GM12801 (cell line): Measurements from ENCODE around the gene PTPN4.

Source experiments
- TF ChIP-seq, protein P1 (sequence below): IDR thresholded peaks from one replicate; pipeline ENCODE4 v1.5.1; 2011; ENCODE audit warnings: control low read depth; ENCODE audit not compliant: insufficient read length; ENCODE audit errors: extremely low read depth

Gene PTPN4

DNA sequence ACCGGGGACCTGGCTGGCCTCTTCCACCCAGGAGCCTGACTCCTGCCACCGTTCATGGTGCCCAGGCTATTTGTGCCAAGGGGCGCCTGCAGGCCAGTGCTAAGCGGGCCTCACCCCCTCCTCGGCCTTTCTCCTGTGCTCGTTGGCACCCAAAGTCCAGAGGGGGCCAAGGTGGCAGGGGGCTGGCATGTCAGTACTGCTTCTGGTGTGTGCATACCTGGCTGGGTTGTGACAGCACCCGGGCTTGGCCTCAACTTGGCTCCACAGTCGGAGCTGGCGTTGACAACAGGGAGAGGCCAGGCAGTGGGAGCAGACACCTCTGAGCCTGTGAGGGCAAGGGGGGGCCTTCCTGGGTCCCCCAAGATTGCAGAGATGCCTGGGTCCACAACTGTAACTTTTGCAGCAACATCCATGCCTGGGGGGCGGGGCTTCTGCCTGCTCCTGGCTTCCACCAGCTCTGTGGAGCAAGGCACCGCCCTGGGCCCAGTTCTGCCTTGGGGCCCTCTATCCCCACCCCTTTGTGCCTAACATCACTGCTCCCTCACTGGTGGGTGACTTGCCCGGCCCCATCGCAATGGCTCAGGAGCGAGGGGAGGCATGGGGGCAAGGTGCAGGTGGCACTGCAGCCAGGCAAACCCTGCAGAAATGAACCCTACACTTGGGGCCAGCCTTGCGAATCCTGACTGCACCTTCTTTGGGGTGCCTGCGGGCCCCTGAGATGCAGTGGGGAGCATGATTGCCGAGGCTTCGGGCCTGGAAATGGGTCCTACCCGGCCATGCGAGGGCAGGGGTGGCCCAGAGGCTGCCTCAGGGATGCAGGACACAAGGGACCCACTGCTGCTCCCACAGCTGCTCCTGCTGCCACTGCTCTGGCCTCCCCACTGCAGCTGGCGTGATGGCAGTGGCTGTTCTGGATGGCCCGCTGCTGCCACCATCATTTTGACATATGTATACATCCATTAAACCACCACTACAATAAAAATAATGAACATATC is 35.9 kb downstream of the PTPN4 start:
- TF ChIP-seq, protein P1, sequence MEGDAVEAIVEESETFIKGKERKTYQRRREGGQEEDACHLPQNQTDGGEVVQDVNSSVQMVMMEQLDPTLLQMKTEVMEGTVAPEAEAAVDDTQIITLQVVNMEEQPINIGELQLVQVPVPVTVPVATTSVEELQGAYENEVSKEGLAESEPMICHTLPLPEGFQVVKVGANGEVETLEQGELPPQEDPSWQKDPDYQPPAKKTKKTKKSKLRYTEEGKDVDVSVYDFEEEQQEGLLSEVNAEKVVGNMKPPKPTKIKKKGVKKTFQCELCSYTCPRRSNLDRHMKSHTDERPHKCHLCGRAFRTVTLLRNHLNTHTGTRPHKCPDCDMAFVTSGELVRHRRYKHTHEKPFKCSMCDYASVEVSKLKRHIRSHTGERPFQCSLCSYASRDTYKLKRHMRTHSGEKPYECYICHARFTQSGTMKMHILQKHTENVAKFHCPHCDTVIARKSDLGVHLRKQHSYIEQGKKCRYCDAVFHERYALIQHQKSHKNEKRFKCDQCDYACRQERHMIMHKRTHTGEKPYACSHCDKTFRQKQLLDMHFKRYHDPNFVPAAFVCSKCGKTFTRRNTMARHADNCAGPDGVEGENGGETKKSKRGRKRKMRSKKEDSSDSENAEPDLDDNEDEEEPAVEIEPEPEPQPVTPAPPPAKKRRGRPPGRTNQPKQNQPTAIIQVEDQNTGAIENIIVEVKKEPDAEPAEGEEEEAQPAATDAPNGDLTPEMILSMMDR = no peak

DNA sequence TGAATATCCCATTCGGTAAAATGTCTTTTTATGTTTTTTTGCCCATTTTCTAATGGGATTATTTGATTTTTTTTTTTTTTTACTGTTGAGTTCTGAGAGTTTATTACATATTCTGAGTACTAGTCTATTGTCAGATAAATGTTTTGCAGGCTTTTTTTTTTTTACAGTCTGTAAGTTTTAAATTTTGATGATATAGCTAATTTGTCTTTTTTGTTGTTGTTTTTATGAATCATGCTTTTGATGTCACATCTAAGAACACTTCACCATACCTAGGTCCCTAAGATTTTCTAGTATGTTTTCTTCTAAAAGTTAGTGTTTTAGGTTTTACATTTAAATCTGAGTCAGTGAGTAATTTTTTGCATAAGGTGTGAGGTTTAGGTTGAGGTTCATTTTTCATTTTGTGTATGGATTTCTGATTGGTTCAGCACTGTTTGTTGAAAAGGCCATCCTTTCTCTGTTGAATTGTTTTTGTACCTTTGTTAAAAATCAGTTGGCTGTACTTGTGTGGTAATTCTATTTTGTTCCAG is 40.7 kb downstream of the PTPN4 start:
- TF ChIP-seq, protein P1 = no peak

DNA sequence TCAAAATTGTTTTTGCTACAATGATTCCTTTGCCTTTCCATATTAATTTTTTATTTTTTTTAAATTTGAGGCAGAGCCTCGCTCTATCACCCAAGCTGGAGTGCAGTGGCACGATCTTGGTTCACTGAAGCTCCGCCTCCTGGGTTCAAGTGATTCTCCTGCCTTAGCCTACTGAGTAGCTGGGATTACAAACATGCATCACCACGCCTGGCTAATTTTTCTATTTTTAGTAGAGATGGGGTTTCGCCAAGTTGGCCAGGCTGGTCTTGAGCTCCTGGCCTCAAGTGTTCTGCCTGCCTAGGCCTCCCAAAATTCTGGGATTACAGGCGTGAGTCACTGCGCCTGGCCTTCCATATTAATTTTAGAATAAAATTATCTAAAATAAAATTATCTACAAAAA is 41.3 kb downstream of the PTPN4 start:
- TF ChIP-seq, protein P1 = no peak

DNA sequence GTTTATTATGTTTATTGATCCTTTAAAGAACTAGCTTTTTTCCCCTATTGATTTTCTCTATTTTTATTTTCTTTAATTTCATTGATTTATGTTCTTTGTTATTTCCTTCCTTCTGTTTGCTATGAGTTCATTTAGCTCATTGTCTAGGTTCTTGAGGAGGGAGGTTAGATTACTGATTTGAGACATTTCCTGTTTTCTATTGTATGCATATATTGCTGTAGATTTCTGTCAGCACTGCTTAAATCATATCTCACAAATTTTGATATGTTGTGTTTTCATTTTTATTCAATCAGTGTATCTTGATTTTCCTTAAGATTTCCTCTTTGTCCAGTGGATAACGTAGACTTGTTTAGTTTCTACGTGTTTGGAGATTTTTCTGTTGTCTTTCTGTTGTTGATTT is 43.4 kb downstream of the PTPN4 start:
- TF ChIP-seq, protein P1 = no peak

DNA sequence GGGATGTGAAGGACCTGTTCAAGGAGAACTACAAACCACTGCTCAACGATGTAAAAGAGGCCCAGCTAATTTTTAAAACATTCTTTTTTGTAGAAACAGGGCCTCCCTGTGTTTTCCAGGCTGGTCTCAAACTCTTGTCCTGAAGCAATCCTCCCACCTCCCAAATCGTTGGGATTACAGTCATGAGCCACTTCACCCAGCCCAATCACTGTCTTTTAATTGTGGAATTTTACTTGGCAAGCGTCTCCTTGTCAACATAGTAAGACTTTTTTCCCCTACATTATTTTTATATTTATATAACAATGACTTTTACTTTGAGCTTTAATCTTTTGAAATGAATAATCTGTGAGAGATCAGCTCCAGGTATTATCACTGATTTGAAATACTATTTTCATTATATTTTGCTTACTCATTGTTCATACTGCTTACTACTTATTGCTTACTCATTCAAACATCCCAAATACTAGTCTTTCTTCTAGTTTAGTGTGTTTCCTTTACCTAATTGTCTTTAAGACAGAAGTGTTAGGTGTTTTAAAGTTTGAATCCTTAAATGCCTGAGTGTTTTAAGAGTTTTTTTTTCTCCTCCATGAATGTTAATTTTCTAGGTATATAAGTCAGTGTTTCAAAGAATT is 48.9 kb downstream of the PTPN4 start:
- TF ChIP-seq, protein P1 = no peak

DNA sequence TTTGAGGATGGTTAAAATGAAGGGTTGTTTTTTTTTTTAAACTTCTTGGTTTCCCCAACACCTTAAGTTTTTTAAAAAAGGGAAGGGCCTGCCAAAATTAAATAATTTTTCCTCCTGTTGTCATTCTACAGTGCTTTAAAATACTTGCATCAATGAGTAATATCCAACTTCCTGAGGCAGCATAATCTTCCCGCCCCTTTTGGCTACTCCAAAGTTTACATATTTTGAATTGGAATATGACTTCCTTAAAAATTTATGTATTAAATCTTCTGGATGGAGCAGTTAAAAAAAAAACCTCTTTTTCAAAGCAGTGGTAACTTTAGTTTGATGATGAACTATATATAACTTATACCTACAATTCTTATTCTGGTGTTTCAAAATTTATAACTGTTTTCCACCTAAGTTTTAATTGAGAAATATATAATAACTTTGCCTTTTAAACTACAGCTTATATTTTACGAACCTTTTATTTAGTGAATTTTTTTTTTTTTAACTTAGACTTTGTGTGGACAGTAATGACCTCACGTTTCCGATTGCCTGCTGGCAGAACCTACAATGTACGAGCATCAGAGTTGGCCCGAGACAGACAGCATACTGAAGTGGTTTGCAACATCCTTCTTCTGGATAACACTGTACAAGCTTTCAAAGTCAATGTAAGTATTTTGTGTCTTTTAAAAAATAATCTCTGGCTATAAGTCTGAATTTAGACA is 49.8 kb downstream of the PTPN4 start:
- TF ChIP-seq, protein P1 = no peak

DNA sequence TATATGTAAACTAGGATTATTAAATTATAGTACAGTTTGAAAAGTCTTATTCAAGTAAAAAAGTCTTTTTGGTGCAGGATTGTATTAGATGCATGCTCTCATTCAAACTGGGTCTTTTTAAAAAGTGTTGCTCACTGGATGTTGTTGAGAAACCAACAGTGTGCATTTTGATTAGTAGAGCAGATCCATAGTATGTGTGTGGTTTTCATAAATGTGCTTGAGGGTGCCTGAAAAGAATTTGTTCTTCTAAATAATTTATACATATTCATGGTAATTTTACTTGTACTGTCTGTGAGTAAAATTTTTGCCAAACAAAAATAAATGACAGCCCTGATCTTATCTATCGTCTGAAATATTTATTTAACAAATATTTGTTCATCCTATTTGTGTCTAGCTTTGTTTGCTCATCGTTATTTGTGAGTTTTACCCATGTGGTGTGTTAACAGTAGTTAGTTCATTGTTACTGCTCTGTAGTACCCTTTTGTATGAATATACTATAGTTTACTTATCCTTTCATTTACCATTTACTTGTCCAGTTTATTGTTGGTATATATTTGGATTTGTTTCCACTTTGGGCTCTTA is 50.4 kb downstream of the PTPN4 start:
- TF ChIP-seq, protein P1 = no peak
